OCI-LY1 (cell line): Measurements from ENCODE around the gene GNAL.

Experiments
- CTCF ChIP-seq: fragments of 200-600 bp; sonication (generic), shearing (Covaris generic); IDR thresholded peaks from 2 replicates; pipeline ENCODE4 v1.5.1; 2017; ENCODE audit warnings: mild to moderate bottlenecking, antibody characterized with exemption, low read length, moderate library complexity, mixed read lengths
- EZH2 ChIP-seq: fragments of 200-600 bp; sonication (generic), shearing (Covaris generic); IDR thresholded peaks from 2 replicates; pipeline ENCODE4 v1.8.0; 2017; ENCODE audit warnings: borderline replicate concordance, mixed run types, mild to moderate bottlenecking, antibody characterized with exemption, low read length, moderate library complexity, mixed read lengths

GRCh38 chr18:11874676-11875075, 185.6 kb downstream of the GNAL start:
- TF ChIP-seq EZH2 (no peak), CTCF (peak; percentile 33; the same call in 1 of the 2 replicates)
